Measurements from ENCODE around the gene SUCLA2.
"Not testable (repeated sequence)": the region's sequence is repeated elsewhere in the genome, so short reads cannot be mapped to it uniquely, and the experiment has no call there.

The SUCLA2 gene

DNA sequence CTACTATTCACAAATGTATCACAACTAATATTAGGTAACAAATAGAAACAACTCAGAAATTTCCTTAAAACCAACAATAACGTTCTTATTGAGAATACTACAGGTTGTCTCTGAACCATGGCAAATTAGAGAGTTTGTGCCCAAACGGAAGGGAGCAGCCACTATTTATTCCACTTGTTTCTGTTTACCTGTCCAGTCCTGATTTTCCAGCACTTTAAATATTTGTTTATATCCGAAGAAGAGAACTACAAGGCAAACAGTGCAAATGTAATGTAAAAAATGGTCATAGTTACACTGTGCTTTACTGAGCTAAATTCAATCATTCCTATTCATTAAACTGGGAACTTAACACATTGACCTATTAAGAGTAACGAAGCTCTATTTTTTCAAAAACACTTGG, 9.2 kb downstream of the SUCLA2 start:
- no peak for DNase-seq (ENCODE audit: low spot score)

- DNase-seq (ENCODE audit: low spot score) = no peak
Observed at GRCh38 chr13:47990920-47991466, 10.1 kb downstream of the SUCLA2 start.

DNA sequence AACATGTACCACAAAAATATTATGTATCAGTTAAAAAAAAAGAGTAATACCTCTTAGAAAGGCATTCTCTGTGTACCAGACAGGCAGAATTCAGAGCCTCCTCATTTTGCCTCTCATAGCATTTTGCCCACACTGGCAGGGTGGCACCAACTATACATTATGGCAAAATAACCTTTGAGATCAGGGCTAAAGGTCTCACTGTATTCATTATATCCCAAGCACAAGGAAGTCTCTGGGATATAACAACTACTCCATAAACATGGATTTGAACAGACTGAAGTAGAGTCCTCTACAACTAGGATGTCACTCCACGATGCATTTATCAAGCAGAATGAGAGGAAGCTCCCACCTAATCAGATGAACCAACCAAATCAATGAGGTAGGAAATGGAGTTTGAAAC, 10.6 kb downstream of the SUCLA2 start:
- DNase-seq (ENCODE audit: low spot score) = no peak

GRCh38 chr13:47983070-47983469, 18.0 kb downstream of the SUCLA2 start:
- DNase-seq (ENCODE audit: low spot score) = no peak

- no peak for DNase-seq (ENCODE audit: low spot score)
Observed at GRCh38 chr13:47976325-47976724, 24.7 kb downstream of the SUCLA2 start.

DNA sequence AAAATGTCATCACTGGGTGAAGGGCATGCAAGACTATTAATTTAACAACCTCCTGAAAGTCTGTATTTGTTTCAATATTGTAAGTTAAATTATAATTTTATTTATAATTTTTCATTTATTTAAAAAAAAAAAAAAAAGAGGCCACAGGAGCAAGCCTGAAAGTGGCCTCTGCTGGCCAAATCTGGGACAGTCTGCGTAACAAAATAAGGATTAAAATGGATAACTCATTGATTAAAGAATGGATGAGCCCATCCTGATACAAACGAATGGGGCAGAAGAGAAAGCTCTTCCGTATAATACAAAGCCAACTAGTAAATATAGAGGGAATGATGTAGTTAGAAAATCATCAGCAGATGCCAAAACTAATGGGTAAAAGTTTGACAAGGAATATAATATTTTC, 36.2 kb downstream of the SUCLA2 start:
- no peak for DNase-seq (ENCODE audit: low spot score)

DNA sequence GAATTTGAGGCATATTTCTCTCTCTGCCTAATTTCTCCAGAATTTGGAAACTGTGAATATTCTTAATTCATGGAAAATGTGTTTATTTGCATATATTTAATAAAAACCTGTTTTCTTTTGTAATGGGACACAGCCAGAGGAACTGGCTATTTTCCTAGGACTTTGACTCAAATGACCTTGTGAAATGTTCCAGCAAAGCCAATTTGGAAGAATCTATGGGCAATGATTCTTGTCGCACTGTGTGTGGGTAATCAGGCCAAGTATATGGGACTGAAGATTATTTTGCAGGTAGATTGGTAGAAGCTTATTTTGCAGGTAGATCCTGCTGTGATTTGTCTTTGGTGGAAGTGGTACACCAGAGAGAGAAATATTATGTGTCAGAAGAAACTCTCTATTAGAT, 38.8 kb downstream of the SUCLA2 start:
- no peak for DNase-seq (ENCODE audit: low spot score)

GRCh38 chr13:47959468-47960247, 41.4 kb downstream of the SUCLA2 start:
- no peak for DNase-seq (ENCODE audit: low spot score)

DNA sequence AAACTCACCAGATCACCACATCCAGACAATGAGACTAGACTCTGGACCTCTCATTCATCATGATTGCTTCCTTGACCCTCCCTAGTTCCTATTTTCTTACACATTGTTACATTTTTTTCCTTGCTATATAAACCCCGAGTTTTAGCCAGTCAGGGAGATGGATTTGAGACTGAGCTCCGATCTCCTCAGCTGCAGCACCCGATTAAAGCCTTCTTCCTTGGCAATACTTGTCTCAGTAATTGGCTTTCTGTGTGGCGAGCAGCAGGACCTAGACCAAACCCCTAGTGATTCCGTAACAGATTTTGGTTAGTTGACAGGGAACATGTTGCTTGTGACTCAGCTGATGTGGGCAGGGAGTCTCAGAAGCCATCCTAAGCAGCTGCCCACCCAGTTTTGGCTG, 44.0 kb downstream of the SUCLA2 start:
- DNase-seq (ENCODE audit: low spot score) = no peak

- no peak for DNase-seq (ENCODE audit: low spot score)
Observed at GRCh38 chr13:47955836-47956235, 45.2 kb downstream of the SUCLA2 start.

- DNase-seq (ENCODE audit: low spot score) = no peak
Observed at GRCh38 chr13:47949799-47950198, 51.3 kb downstream of the SUCLA2 start.

- DNase-seq (ENCODE audit: low spot score) = no peak
Observed at GRCh38 chr13:47945738-47946137, 55.3 kb downstream of the SUCLA2 start.

- not testable (repeated sequence) for DNase-seq (ENCODE audit: low spot score)
Observed at GRCh38 chr13:47945146-47945545, 55.9 kb downstream of the SUCLA2 start.

- DNase-seq (ENCODE audit: low spot score) = no peak
Observed at GRCh38 chr13:47934371-47934770, 66.7 kb downstream of the SUCLA2 start.

GRCh38 chr13:47932950-47933923, 67.8 kb downstream of the SUCLA2 start:
- DNase-seq (ENCODE audit: low spot score) = no peak

DNA sequence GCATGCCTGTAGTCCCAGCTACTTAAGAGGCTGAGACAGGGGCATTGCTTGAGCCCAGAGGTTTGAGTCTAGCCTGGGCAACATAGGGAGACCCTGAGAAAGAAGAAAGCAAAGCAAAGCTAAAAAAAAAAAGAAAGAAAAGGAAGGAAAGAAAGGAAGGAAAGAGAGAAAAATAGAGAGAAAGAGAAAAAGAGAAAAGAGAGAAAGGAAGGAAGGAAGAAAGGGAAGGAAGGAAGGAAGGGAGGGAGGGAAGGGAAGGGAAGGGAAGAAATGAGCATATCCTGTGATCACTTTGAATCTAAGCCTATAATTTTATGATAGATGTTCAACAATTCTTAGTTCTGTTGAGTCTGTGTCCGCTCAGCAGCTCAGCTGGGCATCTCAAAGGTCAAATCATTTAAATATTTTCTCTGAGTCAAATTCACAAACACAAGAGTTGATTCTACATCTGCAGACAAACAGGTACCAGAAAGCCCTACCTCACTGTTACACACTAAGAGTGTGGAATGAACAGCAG, 70.4 kb downstream of the SUCLA2 start:
- DNase-seq (ENCODE audit: low spot score) = no peak

DNA sequence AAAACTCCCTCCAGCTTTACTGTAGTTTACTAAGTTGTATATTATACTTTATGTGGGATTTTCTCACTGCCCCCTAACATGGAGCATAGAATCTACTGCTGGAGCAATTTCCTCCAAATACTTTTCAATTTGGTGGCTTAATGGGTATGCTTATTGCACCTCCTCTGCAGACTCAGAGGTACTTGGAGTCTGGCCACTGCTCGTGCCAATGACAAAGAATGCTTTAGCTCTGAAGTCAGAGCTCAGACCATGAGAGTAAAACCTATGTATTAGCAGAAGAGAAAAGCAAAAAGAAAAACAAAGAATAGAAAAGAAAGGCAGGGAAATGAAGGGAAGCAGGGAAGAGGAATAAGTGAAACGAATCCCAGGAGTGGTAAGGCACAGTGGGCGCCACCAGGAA, 71.9 kb downstream of the SUCLA2 start:
- DNase-seq (ENCODE audit: low spot score) = peak; percentile 6

DNA sequence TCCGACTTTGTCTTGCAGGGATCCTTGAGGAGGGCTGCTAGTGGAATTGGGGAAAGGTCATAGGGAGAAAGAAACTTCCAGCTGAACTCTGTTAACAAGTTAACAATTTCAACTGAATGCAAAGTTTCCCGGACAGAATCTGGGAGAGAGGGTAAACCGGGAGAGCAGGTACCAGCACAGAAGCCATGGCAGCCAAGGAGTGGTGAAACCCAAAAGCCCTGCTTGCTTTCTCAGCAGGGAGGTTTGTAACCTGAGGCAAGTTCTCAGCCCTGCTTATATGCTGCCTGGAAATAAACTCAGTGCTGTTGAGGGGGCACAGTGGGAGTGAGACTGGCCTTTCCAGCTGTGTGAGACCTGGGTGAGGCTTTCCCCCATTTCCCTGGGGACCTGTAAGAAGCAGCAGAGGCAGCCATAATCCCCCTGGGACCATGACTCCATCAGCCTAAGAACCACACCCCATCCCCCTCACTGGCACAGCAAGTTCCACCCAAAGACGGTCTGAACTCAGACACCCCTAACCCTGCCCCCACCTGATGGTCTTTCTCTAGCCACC, 84.0 kb downstream of the SUCLA2 start:
- DNase-seq (ENCODE audit: low spot score) = no peak

DNA sequence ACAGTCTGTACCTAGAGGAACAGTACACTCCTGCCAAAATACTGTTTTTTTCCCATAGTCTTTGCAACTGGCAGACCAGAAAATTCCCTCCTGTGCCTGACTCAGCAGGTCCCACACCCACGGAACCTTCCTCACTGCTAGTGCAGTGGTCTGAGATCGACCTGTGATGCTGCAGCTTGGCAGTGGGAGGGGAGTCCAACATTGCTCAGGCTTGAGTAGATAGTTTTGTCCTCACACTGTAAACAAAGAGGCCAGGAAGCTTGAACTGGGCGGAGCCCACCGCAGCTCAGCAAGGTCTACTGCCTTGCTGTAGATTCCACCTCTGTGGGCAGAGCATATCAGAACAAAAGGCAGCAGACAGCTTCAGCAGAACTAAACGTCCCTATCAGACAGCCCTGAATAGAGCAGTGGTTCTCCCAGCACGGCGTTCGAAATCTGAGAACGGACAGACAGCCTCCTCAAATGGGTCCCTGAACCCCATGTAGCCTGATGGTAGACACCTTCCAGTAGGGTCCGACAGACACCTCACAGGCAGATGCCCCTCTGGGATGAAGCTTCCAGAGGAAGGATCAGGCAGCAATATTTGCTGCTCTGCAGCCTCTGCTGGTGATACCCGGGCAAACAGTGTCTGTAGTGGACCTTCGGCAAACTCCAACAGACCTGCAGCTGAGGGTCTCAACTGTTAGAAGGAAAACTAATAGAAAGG, 92.7 kb downstream of the SUCLA2 start:
- DNase-seq (ENCODE audit: low spot score) = no peak

GRCh38 chr13:47904891-47905290, 96.2 kb downstream of the SUCLA2 start:
- no peak for DNase-seq (ENCODE audit: low spot score)

DNA sequence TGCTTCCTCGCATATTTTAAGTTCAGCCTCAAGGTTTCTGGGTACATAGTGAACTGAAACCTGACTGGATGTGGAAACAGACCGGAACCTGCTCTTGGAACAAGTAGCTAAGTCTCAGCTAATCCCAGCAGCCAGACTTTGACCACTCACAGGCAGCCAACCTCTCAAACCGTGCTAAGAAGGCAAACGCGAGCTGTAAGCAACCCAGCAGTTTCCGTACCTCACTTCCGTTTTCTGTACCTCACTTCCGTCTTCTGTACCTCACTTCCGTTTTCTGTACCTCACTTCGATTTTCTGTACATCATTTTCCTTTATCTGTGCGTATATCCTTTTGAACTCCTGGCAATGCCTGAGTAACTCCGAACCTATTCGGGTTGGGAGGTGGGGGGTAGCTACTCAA, 96.8 kb downstream of the SUCLA2 start:
- DNase-seq (ENCODE audit: low spot score) = no peak

- DNase-seq (ENCODE audit: low spot score) = peak; percentile 39
Observed at GRCh38 chr13:47903836-47904235, 97.2 kb downstream of the SUCLA2 start.
